H9 (cell line): ENCODE data around the gene CABCOCO1. TPM values are rescaled to one million over a fixed set of nuclear protein-coding genes. Genes with fewer than 3 reads are reported as not detected.

Experiments
- DNase-seq: peaks from one replicate; pipeline ENCODE4 v3.0.0-alpha.2; 2017
- H2AFZ ChIP-seq: one replicate; pipeline ENCODE4 v1.6.1; 2013; ENCODE audit warnings: mild to moderate bottlenecking, low read length, control low read depth, moderate library complexity
- H2AK5ac ChIP-seq: 2 replicates; pipeline ENCODE4 v1.6.1; 2013; ENCODE audit warnings: low read length, control low read depth, mixed read lengths; ENCODE audit not compliant: insufficient read length
- H2BK120ac ChIP-seq: one replicate; pipeline ENCODE4 v1.6.1; 2013; ENCODE audit warnings: low read depth, mild to moderate bottlenecking, low read length, control low read depth, inconsistent platforms; ENCODE audit not compliant: poor library complexity, severe bottlenecking
- H2BK12ac ChIP-seq: 2 replicates; pipeline ENCODE4 v1.6.1; 2013; ENCODE audit warnings: low read length, control low read depth, mixed read lengths, low read depth; ENCODE audit not compliant: insufficient read length
- H2BK15ac ChIP-seq: 2 replicates; pipeline ENCODE4 v1.6.1; 2013; ENCODE audit warnings: low read depth, low read length, control low read depth
- H2BK20ac ChIP-seq: one replicate; pipeline ENCODE4 v1.6.1; 2013; ENCODE audit warnings: low read depth, mild to moderate bottlenecking, low read length, control low read depth, inconsistent platforms; ENCODE audit not compliant: poor library complexity, severe bottlenecking
- H2BK5ac ChIP-seq: 2 replicates; pipeline ENCODE4 v1.6.1; 2013; ENCODE audit warnings: low read length, control low read depth, mixed read lengths; ENCODE audit not compliant: insufficient read length
- H3K14ac ChIP-seq: 2 replicates; pipeline ENCODE4 v1.6.1; 2013; ENCODE audit warnings: low read length, control low read depth; ENCODE audit not compliant: insufficient read depth
- H3K18ac ChIP-seq: 2 replicates; pipeline ENCODE4 v1.6.1; 2013; ENCODE audit warnings: low read depth, mild to moderate bottlenecking, mixed read lengths, low read length, control low read depth; ENCODE audit not compliant: insufficient read length
- H3K23ac ChIP-seq: 2 replicates; pipeline ENCODE4 v1.6.1; 2013; ENCODE audit warnings: low read length, control low read depth, mixed read lengths, low read depth; ENCODE audit not compliant: insufficient read length
- H3K23me2 ChIP-seq: 2 replicates; pipeline ENCODE4 v1.6.1; 2013; ENCODE audit warnings: low read depth, mild to moderate bottlenecking, mixed read lengths, low read length, control low read depth; ENCODE audit not compliant: insufficient read length, poor library complexity, severe bottlenecking
- H3K27ac ChIP-seq: 2 replicates; pipeline ENCODE4 v1.5.1; 2013; ENCODE audit warnings: low read length, control low read depth, mixed read lengths, low read depth; ENCODE audit not compliant: insufficient read length
- H3K27me3 ChIP-seq: 2 replicates; pipeline ENCODE4 v1.6.1; 2013; ENCODE audit warnings: low read length, control low read depth, inconsistent platforms; ENCODE audit not compliant: insufficient read depth
- H3K4ac ChIP-seq: 2 replicates; pipeline ENCODE4 v1.6.1; 2013; ENCODE audit warnings: low read depth, mild to moderate bottlenecking, control low read depth, inconsistent platforms, low read length, moderate library complexity
- H3K4me1 ChIP-seq: 2 replicates; pipeline ENCODE4 v1.6.1; 2013; ENCODE audit warnings: low read length, control low read depth, inconsistent platforms; ENCODE audit not compliant: insufficient read depth
- H3K4me2 ChIP-seq: 2 replicates; pipeline ENCODE4 v1.6.1; 2013; ENCODE audit warnings: low read length, control low read depth, mixed read lengths; ENCODE audit not compliant: insufficient read length, insufficient read depth
- H3K56ac ChIP-seq: 2 replicates; pipeline ENCODE4 v1.6.1; 2013; ENCODE audit warnings: low read depth, mild to moderate bottlenecking, mixed read lengths, low read length, control low read depth; ENCODE audit not compliant: insufficient read length
- H3K79me1 ChIP-seq: 2 replicates; pipeline ENCODE4 v1.6.1; 2013; ENCODE audit warnings: low read depth, mild to moderate bottlenecking, moderate library complexity, low read length, control low read depth, inconsistent platforms; ENCODE audit not compliant: insufficient read depth, poor library complexity, severe bottlenecking
- H3K79me2 ChIP-seq: 2 replicates; pipeline ENCODE4 v1.6.1; 2013; ENCODE audit warnings: low read length, control low read depth, inconsistent platforms; ENCODE audit not compliant: insufficient read depth
- H3K9ac ChIP-seq: 2 replicates; pipeline ENCODE4 v1.6.1; 2013; ENCODE audit warnings: low read length, control low read depth, mixed read lengths; ENCODE audit not compliant: insufficient read length; ENCODE audit errors: extremely low read depth
- H3K9me3 ChIP-seq: one replicate; pipeline ENCODE4 v1.6.1; 2013; ENCODE audit warnings: low read depth, low read length, inconsistent platforms; ENCODE audit not compliant: control insufficient read depth
- H3T11ph ChIP-seq: one replicate; pipeline ENCODE4 v1.6.1; 2013; ENCODE audit warnings: mild to moderate bottlenecking, low read length, control low read depth, inconsistent platforms
- H4K20me1 ChIP-seq: one replicate; pipeline ENCODE4 v1.6.1; 2013; ENCODE audit not compliant: control insufficient read depth, insufficient read length, insufficient read depth
- H4K5ac ChIP-seq: 2 replicates; pipeline ENCODE4 v1.6.1; 2013; ENCODE audit warnings: low read depth, mild to moderate bottlenecking, mixed read lengths, low read length, control low read depth; ENCODE audit not compliant: insufficient read length
- H4K8ac ChIP-seq: replicated peaks from 2 replicates; pipeline ENCODE4 v1.6.1; 2013; ENCODE audit warnings: low read length, control low read depth, mixed read lengths, low read depth; ENCODE audit not compliant: insufficient read length
- H4K91ac ChIP-seq: 2 replicates; pipeline ENCODE4 v1.6.1; 2013; ENCODE audit warnings: low read depth, mild to moderate bottlenecking, moderate library complexity, mixed read lengths, low read length, control low read depth; ENCODE audit not compliant: insufficient read length
- H3K27ac Mint-ChIP-seq, 3 experiments: 2 replicates in 2 of 3; 3 replicates in 1 of 3; pipeline ENCODE4 v1.8.0; 2020 to 2021; ENCODE audit warnings: mixed read lengths in 3 of 3, mild to moderate bottlenecking in 1 of 3, moderate library complexity in 1 of 3
- H3K27me3 Mint-ChIP-seq: 2 replicates; pipeline ENCODE4 v1.8.0; 2021; ENCODE audit warnings: low read depth, mild to moderate bottlenecking, moderate library complexity, mixed read lengths
- H3K36me3 Mint-ChIP-seq, 3 experiments: 2 replicates in 2 of 3; 3 replicates in 1 of 3; pipeline ENCODE4 v1.8.0; 2020 to 2021; ENCODE audit warnings: low read depth in 3 of 3, mixed read lengths in 3 of 3; ENCODE audit not compliant: insufficient read depth in 1 of 3
- H3K4me1 Mint-ChIP-seq, 2 experiments: 2 replicates each; pipeline ENCODE4 v1.8.0; 2020; ENCODE audit warnings: mixed read lengths in 2 of 2
- H3K4me3 Mint-ChIP-seq, 2 experiments: 2 replicates in 1 of 2; 3 replicates in 1 of 2; pipeline ENCODE4 v1.8.0; 2020 to 2021; ENCODE audit warnings: mild to moderate bottlenecking in 2 of 2, mixed read lengths in 2 of 2, moderate library complexity in 1 of 2
- H3K9me3 Mint-ChIP-seq, 2 experiments: 2 replicates in 1 of 2; 3 replicates in 1 of 2; pipeline ENCODE4 v1.8.0; 2020; ENCODE audit warnings: mild to moderate bottlenecking in 2 of 2, mixed read lengths in 2 of 2, moderate library complexity in 1 of 2
- CTCF ChIP-seq: fragments of 200-600 bp; sonication (generic); conservative IDR thresholded peaks from 3 replicates; pipeline ENCODE4 v1.8.0; 2021; ENCODE audit warnings: antibody characterized with exemption, mild to moderate bottlenecking
- WGBS: extraction: QIAGEN DNeasy Blood & Tissue Kit; methylation state at CpG from one replicate; pipeline ENCODE4 v1.1.7; 2013; ENCODE audit warnings: missing lambda C conversion rate, low lambda C conversion rate, mixed read lengths; ENCODE audit not compliant: insufficient read length; ENCODE audit errors: extremely low coverage; 5-methylcytosine and 5-hydroxymethylcytosine counted together
- total RNA-seq: library from RNA; stranded (reverse); gene quantifications from 2 replicates; pipeline ENCODE4 v1.2.1, GENCODE V29; 2021

CABCOCO1 gene
- total RNA-seq, 1 experiment from 2014 or later, result not detected

GRCh38 chr10:61653699-61654098, 9.0 kb upstream of the CABCOCO1 start:
- WGBS, result no CpG with 5 or more reads among the region's 2 CpGs
- no peak overlapping the region for H3K14ac ChIP-seq
- H2BK15ac ChIP-seq, result no peak overlapping the region
- H3K4me2 ChIP-seq, result no peak overlapping the region
- H4K20me1 ChIP-seq, result no peaks in the 10 kb centered on the region
- H3K79me1 ChIP-seq, result no peaks in the 10 kb centered on the region
- no peak overlapping the region for H2BK120ac ChIP-seq
- H3K4me1 ChIP-seq, result no peaks in the 10 kb centered on the region
- H4K5ac ChIP-seq, result no peak overlapping the region
- no peak overlapping the region for H3K4me3 Mint-ChIP-seq
- no peak overlapping the region for H3K27ac ChIP-seq
- no peak overlapping the region for H3K4ac ChIP-seq
- H3K9me3 Mint-ChIP-seq, result no peaks in the 10 kb centered on the region; a peak in 1 of 5 replicates
- no peak overlapping the region for H3K23ac ChIP-seq
- no peak overlapping the region for H2BK12ac ChIP-seq
- DNase-seq, result no peak
- H3K27me3 ChIP-seq, result no peaks in the 10 kb centered on the region
- H3K27ac Mint-ChIP-seq, result no peak overlapping the region
- H2AK5ac ChIP-seq, result no peak overlapping the region
- H4K91ac ChIP-seq, result no peak overlapping the region
- TF ChIP-seq CTCF, result no peak
- H2BK20ac ChIP-seq, result no peak overlapping the region
- H2AFZ ChIP-seq, result no peak overlapping the region
- H3K9me3 ChIP-seq, result no peaks in the 10 kb centered on the region
- no peaks in the 10 kb centered on the region for H3K27me3 Mint-ChIP-seq
- H3K36me3 Mint-ChIP-seq, result no peaks in the 10 kb centered on the region
- H3T11ph ChIP-seq, result no peak overlapping the region
- no peaks in the 10 kb centered on the region for H3K4me1 Mint-ChIP-seq
- H4K8ac ChIP-seq, result no peak overlapping the region
- H3K18ac ChIP-seq, result no peak overlapping the region
- H2BK5ac ChIP-seq, result no peak overlapping the region
- H3K56ac ChIP-seq, result no peak overlapping the region
- H3K23me2 ChIP-seq, result no peaks in the 10 kb centered on the region
- no peaks in the 10 kb centered on the region for H3K79me2 ChIP-seq
- H3K9ac ChIP-seq, result no peak overlapping the region
